ENCODE results near the gene TLCD4.

The TLCD4 gene

DNA sequence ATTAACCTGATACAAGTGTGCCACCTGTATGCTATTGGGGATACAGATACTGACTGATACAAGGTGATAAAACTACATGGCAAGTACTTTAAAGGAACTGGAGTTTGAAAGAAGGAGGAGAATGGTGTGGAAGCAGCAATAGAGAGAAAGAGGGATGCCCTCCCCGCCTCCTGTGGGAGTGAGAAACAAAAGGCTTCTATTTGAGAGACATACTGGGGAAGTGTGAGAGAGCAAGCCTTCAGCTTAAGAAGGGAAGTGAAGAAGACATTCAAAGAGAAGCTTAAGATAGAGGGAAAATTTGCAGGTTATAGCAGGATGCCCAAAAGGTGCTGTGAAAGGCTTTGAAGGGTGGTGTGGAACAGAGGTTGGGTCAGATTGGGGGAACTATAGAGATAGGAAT is 36.7 kb upstream of the TLCD4 start:
- no peaks in the 10 kb centered on the region for H3F3A ChIP-seq (ENCODE audit: insufficient read depth, low read length)
- no peaks in the 10 kb centered on the region for H3K9me2 ChIP-seq (replicated peaks; ENCODE audit: insufficient read depth, low read length)
- H3K27ac ChIP-seq (ENCODE audit: low read length): no peak overlapping the region
- no peak overlapping the region for H3K4me2 ChIP-seq (ENCODE audit: low read depth, low read length)
- no peak for TF ChIP-seq EZH2 (optimal IDR thresholded peaks at IDR 0.05; ENCODE audit: low read depth, low read length)
- no peak for TF ChIP-seq EZH2phosphoT487 (IDR thresholded peaks at IDR 0.05; ENCODE audit: low read length)
- TF ChIP-seq, protein P1, sequence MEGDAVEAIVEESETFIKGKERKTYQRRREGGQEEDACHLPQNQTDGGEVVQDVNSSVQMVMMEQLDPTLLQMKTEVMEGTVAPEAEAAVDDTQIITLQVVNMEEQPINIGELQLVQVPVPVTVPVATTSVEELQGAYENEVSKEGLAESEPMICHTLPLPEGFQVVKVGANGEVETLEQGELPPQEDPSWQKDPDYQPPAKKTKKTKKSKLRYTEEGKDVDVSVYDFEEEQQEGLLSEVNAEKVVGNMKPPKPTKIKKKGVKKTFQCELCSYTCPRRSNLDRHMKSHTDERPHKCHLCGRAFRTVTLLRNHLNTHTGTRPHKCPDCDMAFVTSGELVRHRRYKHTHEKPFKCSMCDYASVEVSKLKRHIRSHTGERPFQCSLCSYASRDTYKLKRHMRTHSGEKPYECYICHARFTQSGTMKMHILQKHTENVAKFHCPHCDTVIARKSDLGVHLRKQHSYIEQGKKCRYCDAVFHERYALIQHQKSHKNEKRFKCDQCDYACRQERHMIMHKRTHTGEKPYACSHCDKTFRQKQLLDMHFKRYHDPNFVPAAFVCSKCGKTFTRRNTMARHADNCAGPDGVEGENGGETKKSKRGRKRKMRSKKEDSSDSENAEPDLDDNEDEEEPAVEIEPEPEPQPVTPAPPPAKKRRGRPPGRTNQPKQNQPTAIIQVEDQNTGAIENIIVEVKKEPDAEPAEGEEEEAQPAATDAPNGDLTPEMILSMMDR (IDR thresholded peaks at IDR 0.05; ENCODE audit: low read length): no peak
- H3K9ac ChIP-seq (ENCODE audit: low read length): no peak overlapping the region
- H3K79me2 ChIP-seq (ENCODE audit: low read length): no peaks in the 10 kb centered on the region
- no peak for DNase-seq
- no peaks in the 10 kb centered on the region for H3K9me3 ChIP-seq (replicated peaks; ENCODE audit: insufficient read depth, low read length)
- no peaks in the 10 kb centered on the region for H4K20me1 ChIP-seq (ENCODE audit: insufficient read depth, low read length)
- H3K4me1 ChIP-seq (ENCODE audit: low read length): no peaks in the 10 kb centered on the region
- H3K27me3 ChIP-seq (replicated peaks; ENCODE audit: insufficient read depth, low read length): no peaks in the 10 kb centered on the region
- no peak overlapping the region for H3K4me3 ChIP-seq (ENCODE audit: low read length)
- no peaks in the 10 kb centered on the region for H3K36me3 ChIP-seq (replicated peaks; ENCODE audit: insufficient read depth, low read length)
- no peak overlapping the region for H2AFZ ChIP-seq (ENCODE audit: low read length)

DNA sequence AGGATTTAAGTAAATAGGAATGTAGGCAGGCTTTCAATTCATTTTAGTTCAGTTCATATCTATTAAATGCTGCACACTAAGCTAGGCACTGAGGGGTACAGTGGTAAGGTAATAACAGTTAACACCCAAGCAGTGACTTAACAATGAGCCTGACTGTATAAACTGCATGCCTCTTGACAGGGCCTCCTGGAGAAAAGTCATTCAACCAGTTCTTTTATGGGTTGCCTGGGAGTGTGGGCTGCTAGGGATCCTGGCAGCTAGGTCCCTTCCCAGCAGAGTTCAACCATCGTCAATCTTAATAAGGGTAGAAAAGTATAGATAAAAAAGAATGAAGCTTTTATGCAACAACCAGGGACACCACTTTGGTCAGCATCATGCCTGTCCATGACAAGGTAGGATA is 36.3 kb upstream of the TLCD4 start:
- Histone ChIP-seq H3K9me3 (replicated peaks; ENCODE audit: insufficient read depth, low read length) (no peaks in the 10 kb centered on the region), H3F3A (ENCODE audit: insufficient read depth, low read length) (no peaks in the 10 kb centered on the region), H3K79me2 (ENCODE audit: low read length) (no peaks in the 10 kb centered on the region), H3K4me3 (ENCODE audit: low read length) (no peak overlapping the region), H3K27ac (ENCODE audit: low read length) (no peak overlapping the region), H4K20me1 (ENCODE audit: insufficient read depth, low read length) (no peaks in the 10 kb centered on the region), H2AFZ (ENCODE audit: low read length) (no peak overlapping the region), H3K36me3 (replicated peaks; ENCODE audit: insufficient read depth, low read length) (no peaks in the 10 kb centered on the region), H3K27me3 (replicated peaks; ENCODE audit: insufficient read depth, low read length) (no peaks in the 10 kb centered on the region), H3K9ac (ENCODE audit: low read length) (no peak overlapping the region), H3K4me1 (ENCODE audit: low read length) (no peaks in the 10 kb centered on the region), H3K4me2 (ENCODE audit: low read depth, low read length) (no peak overlapping the region), H3K9me2 (replicated peaks; ENCODE audit: insufficient read depth, low read length) (no peaks in the 10 kb centered on the region)
- TF ChIP-seq EZH2phosphoT487 (IDR thresholded peaks at IDR 0.05; ENCODE audit: low read length): no peak
- no peak for DNase-seq

- Histone ChIP-seq H3F3A (ENCODE audit: insufficient read depth, low read length) (no peaks in the 10 kb centered on the region), H3K27ac (ENCODE audit: low read length) (no peak overlapping the region), H3K9me2 (replicated peaks; ENCODE audit: insufficient read depth, low read length) (no peaks in the 10 kb centered on the region), H3K27me3 (replicated peaks; ENCODE audit: insufficient read depth, low read length) (no peaks in the 10 kb centered on the region), H2AFZ (ENCODE audit: low read length) (no peak overlapping the region), H3K9ac (ENCODE audit: low read length) (no peak overlapping the region), H3K4me2 (ENCODE audit: low read depth, low read length) (no peak overlapping the region), H3K9me3 (replicated peaks; ENCODE audit: insufficient read depth, low read length) (no peaks in the 10 kb centered on the region), H3K79me2 (ENCODE audit: low read length) (no peaks in the 10 kb centered on the region), H4K20me1 (ENCODE audit: insufficient read depth, low read length) (no peaks in the 10 kb centered on the region), H3K36me3 (replicated peaks; ENCODE audit: insufficient read depth, low read length) (no peaks in the 10 kb centered on the region), H3K4me1 (ENCODE audit: low read length) (no peaks in the 10 kb centered on the region), H3K4me3 (ENCODE audit: low read length) (no peak overlapping the region)
- DNase-seq: no peak
- TF ChIP-seq, protein P1 (IDR thresholded peaks at IDR 0.05; ENCODE audit: low read length): peak; percentile 51
- no peak for TF ChIP-seq EZH2 (optimal IDR thresholded peaks at IDR 0.05; ENCODE audit: low read depth, low read length)
Measured at GRCh38 chr1:95084317-95085176, 32.6 kb upstream of the TLCD4 start.

DNA sequence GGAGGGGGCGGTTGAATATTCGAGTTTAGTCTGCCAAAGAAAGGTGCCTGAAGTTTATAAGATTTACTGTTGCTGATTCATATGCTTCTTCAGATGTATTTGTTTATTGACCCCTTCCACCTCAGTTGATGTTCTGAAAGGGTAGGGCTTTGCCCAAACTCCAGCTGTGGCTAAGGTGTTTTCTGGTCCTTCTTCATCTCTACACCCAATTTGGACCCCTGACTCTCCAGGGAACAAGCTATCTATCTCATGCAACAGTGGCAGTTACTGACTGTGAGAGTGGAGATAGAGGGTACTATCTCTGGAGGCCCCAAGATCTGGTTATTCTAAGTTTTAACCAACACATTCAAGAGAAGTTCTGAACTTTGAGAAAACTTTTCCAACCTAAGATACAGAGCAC is 31.8 kb upstream of the TLCD4 start:
- H3K9ac ChIP-seq (ENCODE audit: low read length): no peak overlapping the region
- H2AFZ ChIP-seq (ENCODE audit: low read length): no peak overlapping the region
- no peak for TF ChIP-seq EZH2phosphoT487 (IDR thresholded peaks at IDR 0.05; ENCODE audit: low read length)
- TF ChIP-seq EZH2 (optimal IDR thresholded peaks at IDR 0.05; ENCODE audit: low read depth, low read length): no peak
- TF ChIP-seq, protein P1 (IDR thresholded peaks at IDR 0.05; ENCODE audit: low read length): no peak
- no peak for DNase-seq
- no peaks in the 10 kb centered on the region for H3K79me2 ChIP-seq (ENCODE audit: low read length)
- no peaks in the 10 kb centered on the region for H3K9me3 ChIP-seq (replicated peaks; ENCODE audit: insufficient read depth, low read length)
- H3K36me3 ChIP-seq (replicated peaks; ENCODE audit: insufficient read depth, low read length): no peaks in the 10 kb centered on the region
- H3K4me2 ChIP-seq (ENCODE audit: low read depth, low read length): no peak overlapping the region
- H3K27me3 ChIP-seq (replicated peaks; ENCODE audit: insufficient read depth, low read length): no peaks in the 10 kb centered on the region
- no peaks in the 10 kb centered on the region for H4K20me1 ChIP-seq (ENCODE audit: insufficient read depth, low read length)
- H3K9me2 ChIP-seq (replicated peaks; ENCODE audit: insufficient read depth, low read length): no peaks in the 10 kb centered on the region
- H3K27ac ChIP-seq (ENCODE audit: low read length): no peak overlapping the region
- no peaks in the 10 kb centered on the region for H3K4me1 ChIP-seq (ENCODE audit: low read length)
- no peaks in the 10 kb centered on the region for H3F3A ChIP-seq (ENCODE audit: insufficient read depth, low read length)
- H3K4me3 ChIP-seq (ENCODE audit: low read length): no peak overlapping the region
